SU-DHL-6 (cell line): ENCODE measurements around the gene ERO1A.

ENCODE experiments used
- CTCF ChIP-seq: fragments of 200-600 bp; sonication (generic); IDR thresholded peaks from one replicate; pipeline ENCODE4 v1.5.1; 2017; ENCODE audit warnings: antibody characterized with exemption, mild to moderate bottlenecking, low read length, moderate library complexity; ENCODE audit not compliant: insufficient read depth, poor library complexity, severe bottlenecking
- EZH2phosphoT487 ChIP-seq: fragments of 200-600 bp; sonication (generic), shearing (Covaris generic); conservative IDR thresholded peaks from 2 replicates; pipeline ENCODE4 v1.6.1; 2018; ENCODE audit warnings: mild to moderate bottlenecking, antibody characterized with exemption, low read length, moderate library complexity, mixed read lengths

GRCh38 chr14:52703664-52704063, 8.3 kb upstream of the ERO1A start:
- TF ChIP-seq CTCF = no peak
- TF ChIP-seq EZH2phosphoT487 = no peak
